Astrocyte of the spinal cord (primary cell): Measurements from ENCODE around the gene TMIE.
A peak's percentile ranks its signal among the peaks of the same experiment; 100 is the strongest.

Experiments used
- DNase-seq: peaks from one replicate; pipeline ENCODE4 v3.0.0; 2011; ENCODE audit warnings: low read depth, low spot score
- H3K4me3 ChIP-seq: 2 replicates; pipeline ENCODE4 v1.5.1; 2011; ENCODE audit warnings: low read depth, mild to moderate bottlenecking, low read length, moderate library complexity
- in situ Hi-C: cut with HindIII; loops from 2 replicates; pipeline ENCODE4 v1.10.0; 2017; ENCODE audit warnings: low sequenced_read_pairs
- TF ChIP-seq, protein P1 (sequence below): IDR thresholded peaks from 2 replicates; pipeline ENCODE4 v1.5.1; 2012; ENCODE audit warnings: low read depth, mild to moderate bottlenecking, low read length, inconsistent platforms

The TMIE gene

GRCh38 chr3:46673151-46674030, 27.8 kb upstream of the TMIE start:
- no peak for DNase-seq
- in situ Hi-C loops, result no loop called here
- TF ChIP-seq, protein P1, sequence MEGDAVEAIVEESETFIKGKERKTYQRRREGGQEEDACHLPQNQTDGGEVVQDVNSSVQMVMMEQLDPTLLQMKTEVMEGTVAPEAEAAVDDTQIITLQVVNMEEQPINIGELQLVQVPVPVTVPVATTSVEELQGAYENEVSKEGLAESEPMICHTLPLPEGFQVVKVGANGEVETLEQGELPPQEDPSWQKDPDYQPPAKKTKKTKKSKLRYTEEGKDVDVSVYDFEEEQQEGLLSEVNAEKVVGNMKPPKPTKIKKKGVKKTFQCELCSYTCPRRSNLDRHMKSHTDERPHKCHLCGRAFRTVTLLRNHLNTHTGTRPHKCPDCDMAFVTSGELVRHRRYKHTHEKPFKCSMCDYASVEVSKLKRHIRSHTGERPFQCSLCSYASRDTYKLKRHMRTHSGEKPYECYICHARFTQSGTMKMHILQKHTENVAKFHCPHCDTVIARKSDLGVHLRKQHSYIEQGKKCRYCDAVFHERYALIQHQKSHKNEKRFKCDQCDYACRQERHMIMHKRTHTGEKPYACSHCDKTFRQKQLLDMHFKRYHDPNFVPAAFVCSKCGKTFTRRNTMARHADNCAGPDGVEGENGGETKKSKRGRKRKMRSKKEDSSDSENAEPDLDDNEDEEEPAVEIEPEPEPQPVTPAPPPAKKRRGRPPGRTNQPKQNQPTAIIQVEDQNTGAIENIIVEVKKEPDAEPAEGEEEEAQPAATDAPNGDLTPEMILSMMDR, result no peak
- H3K4me3 ChIP-seq, result no peak overlapping the region

- TF ChIP-seq, protein P1, result peak; percentile 34
- H3K4me3 ChIP-seq, result no peak overlapping the region
- in situ Hi-C loops, result no loop called here
- no peak for DNase-seq
Observed at GRCh38 chr3:46674031-46674845, 27.0 kb upstream of the TMIE start.

DNA sequence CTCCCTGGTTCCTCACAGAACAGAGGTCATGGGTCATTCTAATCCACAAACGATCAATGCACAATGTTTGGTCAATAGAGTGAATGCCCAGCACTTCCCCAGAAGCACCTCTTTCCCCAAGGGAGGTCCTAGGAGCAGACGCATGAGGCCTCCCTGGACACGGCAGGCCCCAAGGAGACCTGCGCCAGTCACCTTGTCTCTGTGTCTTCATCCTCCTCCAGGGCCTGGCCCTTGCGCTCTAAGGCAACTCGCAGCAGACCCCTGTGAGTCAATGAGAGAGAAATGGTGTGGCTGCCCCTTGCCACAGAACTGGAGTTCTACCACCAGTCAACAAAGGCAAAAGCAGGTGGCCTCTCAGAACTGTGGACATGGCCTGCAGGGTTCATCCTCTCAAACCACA, 25.8 kb upstream of the TMIE start:
- no peak for DNase-seq

DNA sequence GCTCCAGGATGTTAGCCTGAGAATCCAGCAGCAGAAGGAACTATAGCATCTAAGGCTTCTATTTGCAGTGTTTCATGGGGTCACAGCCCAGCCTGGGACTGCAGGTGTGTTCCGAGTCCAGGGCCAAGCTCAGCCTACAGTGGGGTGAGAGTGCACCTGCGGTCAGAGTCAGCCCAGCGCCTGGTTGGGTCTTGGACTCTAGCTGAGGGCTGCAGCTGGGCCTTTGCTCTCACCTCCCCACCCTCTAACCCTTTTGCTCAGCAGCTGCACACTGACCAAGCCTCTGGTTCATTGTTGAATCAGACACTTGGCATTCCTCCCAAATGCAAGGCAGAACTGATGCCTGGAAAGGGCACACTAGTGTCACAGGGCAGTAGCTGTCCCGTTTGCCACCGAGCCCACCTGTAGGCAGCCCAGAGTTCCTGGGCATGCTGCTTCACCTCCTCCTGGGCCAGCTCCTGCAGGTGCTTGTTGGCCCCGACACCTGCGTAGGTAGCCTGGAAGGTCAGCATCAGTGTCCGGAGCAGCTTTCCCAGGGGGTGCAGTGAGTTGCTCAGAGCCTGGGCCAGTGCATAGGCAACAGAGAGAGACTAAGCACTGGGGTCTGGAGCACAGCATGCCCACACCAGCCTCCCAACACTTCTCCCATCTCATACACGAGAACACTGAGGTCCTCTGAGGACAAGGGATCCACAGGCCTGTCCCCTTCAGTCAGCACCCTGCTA, 25.2 kb upstream of the TMIE start:
- in situ Hi-C loops, result no loop called here
- H3K4me3 ChIP-seq, result no peak overlapping the region
- DNase-seq, result no peak
- TF ChIP-seq, protein P1, result no peak

More for the DNA sequence above, 25.8 kb upstream of the TMIE start:
- TF ChIP-seq, protein P1, result no peak
- no peak overlapping the region for H3K4me3 ChIP-seq
- in situ Hi-C loops, result no loop called here

DNA sequence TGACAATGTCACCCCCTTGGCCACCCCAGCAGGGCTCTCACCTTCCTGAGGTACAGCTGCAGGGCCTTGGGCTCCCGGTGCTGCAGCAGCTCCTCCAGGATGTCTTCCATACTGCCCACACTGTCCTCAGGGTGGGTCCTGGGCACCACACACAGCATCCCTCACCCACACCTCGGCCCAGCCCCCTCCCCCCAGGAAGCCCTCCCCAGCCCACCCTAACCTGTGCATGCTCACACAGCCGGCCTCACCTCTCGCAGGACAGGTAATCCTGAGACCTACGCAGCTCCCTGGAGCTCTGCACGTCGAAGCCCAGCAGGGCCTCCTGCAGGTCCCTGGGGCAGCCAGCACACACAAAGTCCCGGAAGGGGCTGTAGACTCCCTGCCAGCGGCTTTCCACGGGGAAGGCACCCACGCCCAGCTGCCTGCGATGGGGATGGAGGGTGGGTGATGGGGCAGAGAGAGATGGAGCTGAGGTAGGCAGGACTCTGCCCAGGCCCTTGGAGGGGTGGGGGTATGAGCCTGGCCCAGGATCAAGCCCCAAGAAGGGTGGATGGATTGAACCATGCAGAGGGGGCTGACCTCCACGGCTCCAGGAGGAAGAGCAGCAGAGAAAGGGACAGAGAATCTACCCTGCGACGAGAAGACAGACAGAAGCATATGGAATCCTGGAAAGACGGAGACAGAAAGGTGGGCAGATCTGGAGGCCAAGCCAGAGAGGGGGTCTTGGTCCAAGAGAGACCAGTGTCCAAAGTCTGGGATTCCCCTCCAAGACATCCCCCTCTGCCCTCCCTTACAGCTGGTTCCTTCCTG, 24.4 kb upstream of the TMIE start:
- H3K4me3 ChIP-seq, result no peak overlapping the region
- TF ChIP-seq, protein P1, result no peak
- in situ Hi-C loops, result no loop called here
- DNase-seq, result no peak

DNA sequence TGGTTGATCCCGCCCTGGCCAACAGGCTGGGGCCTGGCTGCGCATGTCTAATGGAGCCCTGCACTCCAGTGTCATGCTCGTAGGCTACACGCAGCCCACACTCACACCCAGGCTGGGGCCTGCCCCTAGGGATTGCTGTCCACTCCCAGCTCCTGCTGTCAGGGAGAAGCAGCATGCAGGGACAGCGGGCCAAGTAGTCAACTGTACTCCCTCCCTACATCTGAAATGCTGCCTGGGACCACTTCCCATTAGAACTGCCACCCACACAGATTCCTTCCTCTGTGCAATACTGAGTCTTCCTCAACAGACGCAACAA, 23.8 kb upstream of the TMIE start:
- no peak overlapping the region for H3K4me3 ChIP-seq
- TF ChIP-seq, protein P1, result no peak
- no peak for DNase-seq
- in situ Hi-C loops, result no loop called here
